GM19397 (cell line): ENCODE data around the gene VTI1A.
"Not testable (repeated sequence)": the region's sequence is repeated elsewhere in the genome, so short reads cannot be mapped to it uniquely, and the experiment has no call there.

Experiments
- ATAC-seq: cut with Tn5 transposase; IDR thresholded peaks from one replicate; pipeline ENCODE4 v1.9.1; 2021; ENCODE audit warnings: mild to moderate bottlenecking, moderate library complexity; ENCODE audit not compliant: unreplicated experiment

The VTI1A gene

DNA sequence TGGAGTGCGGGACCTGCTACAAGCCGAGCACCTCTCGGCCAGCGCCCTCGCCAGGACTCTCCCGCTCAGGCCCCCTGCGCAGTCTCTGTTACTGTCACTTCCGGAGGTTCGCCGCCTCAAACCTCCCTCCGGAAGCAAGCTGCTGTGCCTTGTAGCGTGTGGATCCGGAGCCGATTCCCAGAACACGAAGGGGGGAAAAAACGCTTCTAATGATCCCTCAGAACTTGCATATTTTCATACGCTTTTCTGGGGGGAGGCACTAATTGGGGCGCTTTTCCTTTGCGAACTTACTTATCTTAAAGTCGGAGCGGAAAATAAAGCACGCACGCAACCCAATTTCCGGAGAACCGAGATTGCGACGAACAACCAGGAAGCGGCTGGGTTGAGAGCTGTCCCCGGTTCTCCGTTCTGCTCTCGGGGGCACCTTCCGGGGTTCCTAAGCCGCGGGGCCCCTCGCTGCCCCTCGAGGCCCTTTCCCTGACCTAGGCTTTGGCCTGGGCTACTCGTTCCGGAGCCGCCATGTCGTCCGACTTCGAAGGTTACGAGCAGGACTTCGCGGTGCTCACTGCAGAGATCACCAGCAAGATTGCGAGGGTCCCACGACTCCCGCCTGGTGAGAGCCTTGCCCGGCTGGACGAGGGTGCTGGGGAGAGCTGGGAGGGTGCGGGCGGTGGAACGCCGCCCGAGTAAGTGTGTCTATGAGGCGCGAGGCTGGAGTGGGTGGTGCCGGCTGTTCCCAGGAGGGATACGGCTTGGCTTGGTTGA is at the start of gene VTI1A, which contains the start of gene ZDHHC6:
Gene VTI1A (plus strand): TSS at position 361 of the 765 bp plus-strand sequence. CDS start 159 bp downstream, at position 520.
Gene ZDHHC6 (minus strand): TSS at position 60 of the 765 bp plus-strand sequence. CDS start 1,478 bp downstream, outside the sequence.
- peak; percentile 95 for ATAC-seq

- ATAC-seq = no peak
Observed at GRCh38 chr10:112397592-112397991, 49.4 kb upstream of the VTI1A start.

- no peak for ATAC-seq
Observed at GRCh38 chr10:112402917-112403316, 44.1 kb upstream of the VTI1A start.

- no peak for ATAC-seq
Observed at GRCh38 chr10:112404617-112405016, 42.4 kb upstream of the VTI1A start.

- not testable (repeated sequence) for ATAC-seq
Observed at GRCh38 chr10:112406806-112407205, 40.2 kb upstream of the VTI1A start.

DNA sequence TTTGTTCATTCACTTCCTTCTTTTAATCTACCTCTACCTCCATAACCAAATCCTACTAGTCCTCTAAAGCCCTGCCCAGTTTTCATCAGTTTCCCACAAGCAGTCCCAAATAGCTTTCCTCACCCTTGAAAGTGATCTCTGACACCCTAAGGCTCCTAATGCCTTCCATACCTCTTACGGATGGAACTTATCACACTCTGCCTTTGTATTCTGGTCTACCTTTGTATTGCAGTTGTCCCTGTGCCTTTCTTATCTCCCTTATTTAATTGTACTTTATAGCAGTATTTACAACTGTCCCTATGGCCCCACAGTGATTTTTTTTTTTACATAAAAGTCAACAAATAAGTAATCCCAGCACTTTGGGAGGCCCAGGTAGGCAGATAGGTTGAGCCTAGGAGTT is 39.3 kb upstream of the VTI1A start:
- ATAC-seq = no peak

GRCh38 chr10:112409299-112409698 is 37.7 kb upstream of the VTI1A start:
- no peak for ATAC-seq

DNA sequence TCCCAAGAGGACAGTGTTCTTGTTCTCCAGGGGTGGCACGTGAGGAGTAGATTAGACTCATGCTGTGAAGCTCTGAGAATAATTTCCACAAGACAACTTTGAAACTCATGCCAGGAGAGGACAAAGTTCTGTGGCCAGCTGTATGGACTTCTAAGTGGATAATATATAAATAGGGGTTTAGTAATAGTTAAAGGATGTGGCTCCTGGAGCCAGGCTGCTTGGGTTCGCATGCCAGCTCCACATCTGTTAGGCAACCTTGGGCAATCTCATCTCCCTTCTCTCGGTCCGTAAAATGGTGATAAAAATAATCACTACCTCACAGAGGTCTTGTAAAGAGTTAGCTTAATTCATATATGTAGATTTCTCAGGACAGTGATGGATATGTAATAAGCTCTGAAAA is 37.3 kb upstream of the VTI1A start:
- no peak for ATAC-seq

DNA sequence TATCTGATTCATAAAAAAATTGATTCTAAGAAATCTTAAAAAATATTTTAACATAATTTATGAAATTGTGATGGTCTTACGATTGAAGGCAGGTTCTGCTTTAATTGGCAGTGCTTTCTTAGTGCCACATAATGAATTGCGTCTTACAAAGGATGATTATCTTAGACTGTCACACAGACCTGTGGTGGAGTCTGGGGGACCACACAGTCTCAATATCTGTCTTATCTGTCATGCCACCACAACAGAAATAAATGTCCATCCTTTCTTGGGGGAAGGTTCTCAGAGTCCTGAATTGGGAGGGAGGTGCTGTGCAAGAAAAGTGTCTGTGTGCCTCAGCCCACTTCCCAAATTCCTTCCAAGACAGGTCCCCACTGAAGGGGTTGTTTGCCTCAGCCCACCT is 34.3 kb upstream of the VTI1A start:
- no peak for ATAC-seq

DNA sequence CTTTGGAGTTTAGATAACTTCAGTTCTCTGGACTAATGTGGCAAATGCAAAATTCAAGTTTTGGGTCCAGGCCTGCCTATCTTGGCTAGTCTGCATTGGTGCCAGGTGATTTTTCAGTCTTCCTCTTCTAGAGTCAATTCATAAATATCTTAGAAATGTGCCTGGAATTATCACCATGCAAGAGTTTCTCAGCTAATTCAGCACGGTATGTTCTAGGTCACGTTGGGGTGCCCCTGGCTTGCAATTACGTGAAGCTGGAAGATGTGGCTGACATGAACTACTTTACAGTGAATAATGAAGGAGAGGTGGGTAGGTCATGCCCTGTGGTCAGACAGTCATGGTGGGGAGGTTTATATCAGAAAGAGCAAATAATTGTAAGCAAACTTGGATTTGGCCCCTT is 25.3 kb upstream of the VTI1A start:
- ATAC-seq = no peak

DNA sequence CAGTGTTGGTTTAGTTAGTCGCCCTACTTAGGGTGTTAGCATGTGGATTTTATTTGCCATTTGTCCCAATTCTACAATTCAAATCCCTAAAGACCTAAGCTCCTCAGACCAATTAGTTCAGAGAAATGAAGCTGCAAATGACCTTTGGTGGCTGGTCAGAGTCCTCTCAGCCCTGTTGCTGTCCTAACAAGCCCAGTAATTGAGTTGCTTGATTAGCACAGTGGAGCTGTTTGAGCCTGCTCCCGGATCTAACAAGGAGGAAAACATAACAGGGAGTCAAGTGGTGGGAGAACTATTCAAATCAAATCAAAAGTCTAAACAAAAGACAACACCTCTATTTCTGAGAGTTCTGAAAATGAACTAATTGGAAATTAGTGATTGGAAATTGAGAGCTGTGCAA is 22.4 kb upstream of the VTI1A start:
- ATAC-seq = no peak

GRCh38 chr10:112426111-112426510 is 20.9 kb upstream of the VTI1A start:
- ATAC-seq = no peak

DNA sequence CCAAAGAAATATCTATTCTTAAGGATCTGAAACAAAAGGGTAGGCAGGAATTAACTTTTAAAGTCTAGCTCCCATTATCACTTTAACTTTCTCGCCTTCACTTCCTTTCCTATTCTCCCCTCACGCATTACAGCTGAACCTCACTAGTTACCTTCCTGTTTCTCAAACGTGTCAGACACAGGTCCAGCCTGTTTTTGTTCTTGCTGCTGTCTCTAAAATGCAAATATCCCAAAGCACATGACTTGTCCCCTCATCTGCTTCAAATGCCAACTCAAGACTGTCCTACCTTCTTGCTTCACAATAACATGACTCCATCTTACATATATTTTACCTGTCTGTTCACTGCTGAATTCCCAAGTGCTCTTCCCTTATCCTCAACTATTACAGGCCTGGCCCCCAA is 17.9 kb upstream of the VTI1A start:
- no peak for ATAC-seq

DNA sequence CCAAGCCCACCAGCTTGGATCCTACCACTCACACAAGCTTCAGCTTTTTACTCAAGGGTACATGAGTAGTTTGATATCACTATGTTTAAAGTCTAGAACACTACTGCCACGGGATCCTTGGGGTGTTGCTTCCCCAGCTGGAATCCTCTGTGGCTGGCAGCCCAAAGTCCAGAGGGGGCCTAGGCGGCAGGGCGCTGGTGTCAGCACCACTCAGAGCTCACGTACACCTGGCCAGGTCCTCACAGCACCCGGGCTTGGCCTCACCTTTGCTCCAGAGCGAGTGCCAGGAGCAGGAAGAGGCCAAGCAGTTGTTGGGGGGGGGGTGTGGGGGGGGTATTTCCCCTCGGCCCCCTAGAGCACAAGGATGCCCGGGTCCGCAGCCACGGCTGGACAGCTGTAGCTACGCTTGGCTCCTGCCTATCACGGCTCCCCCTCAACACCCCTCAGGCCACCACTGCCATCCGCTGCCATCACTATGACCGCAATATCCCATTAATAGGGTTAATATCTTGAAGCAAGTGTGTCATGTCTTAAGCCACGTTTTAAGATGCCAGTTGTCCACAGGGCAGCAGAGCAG is 17.3 kb upstream of the VTI1A start:
- ATAC-seq = no peak

- no peak for ATAC-seq
Observed at GRCh38 chr10:112433136-112433535, 13.9 kb upstream of the VTI1A start.

DNA sequence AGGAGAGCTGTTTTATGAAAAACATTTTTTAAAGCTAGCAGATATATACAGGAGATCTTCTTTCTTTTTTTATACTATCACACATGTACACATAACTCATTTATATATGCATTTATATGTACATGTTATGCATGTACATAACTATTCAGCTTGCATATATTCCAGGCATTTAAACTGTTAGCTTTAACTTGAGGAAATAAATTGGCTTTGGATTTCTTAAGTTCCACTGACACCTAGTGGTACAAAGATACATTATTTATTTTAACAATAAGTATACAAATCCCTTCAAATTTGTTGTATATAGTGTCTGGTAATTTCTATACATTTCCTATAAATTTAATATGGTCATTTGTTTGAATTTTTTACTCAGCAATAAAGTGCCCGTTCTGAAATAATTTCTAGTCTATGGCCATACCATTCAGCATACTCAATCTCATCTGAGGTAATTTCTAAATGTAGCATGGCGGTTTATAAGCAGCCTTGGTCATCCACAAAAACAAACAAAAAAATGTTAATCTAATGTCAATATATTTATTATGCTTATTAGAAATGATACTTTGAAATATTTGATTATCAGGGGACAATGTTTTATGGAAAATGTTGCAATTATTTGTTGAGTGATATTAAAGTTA is 11.9 kb upstream of the VTI1A start:
- ATAC-seq = no peak

DNA sequence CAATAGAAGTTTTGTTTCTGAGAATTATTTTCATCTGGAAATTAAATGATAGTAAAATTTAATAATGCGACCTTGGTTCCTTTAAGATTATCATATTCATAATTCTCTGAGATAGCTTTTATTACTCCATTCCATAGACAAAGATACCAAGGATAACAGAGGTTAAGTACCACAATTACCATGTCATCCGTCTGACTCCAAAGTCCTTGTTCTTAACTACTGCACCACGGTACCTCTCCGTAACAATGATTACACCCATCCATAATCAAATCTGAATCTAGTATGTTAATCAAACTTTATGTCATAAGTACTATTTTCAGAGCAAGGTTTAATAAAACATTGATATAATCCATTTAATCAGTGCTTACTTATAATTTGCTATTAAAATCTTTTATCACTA is 8.7 kb upstream of the VTI1A start:
- no peak for ATAC-seq

DNA sequence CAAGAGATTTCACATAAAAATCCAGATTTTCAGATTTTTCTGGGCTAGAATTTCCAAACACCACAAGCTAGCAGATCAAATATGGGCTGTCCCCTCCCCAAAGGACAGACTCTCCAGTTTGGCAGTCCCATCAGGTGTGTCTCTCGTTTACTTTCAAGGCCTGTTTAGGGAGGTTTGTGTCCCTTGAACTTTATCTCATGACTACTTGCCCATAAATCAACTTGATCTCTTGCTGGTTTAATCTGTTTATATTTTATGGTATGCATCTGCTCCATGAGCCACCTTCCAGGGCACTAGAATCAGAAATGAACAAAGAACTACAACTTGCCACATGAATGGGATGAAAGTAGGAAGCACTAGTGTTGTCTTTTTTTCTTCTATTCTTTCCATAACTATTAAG is 5.5 kb upstream of the VTI1A start:
- ATAC-seq = no peak

DNA sequence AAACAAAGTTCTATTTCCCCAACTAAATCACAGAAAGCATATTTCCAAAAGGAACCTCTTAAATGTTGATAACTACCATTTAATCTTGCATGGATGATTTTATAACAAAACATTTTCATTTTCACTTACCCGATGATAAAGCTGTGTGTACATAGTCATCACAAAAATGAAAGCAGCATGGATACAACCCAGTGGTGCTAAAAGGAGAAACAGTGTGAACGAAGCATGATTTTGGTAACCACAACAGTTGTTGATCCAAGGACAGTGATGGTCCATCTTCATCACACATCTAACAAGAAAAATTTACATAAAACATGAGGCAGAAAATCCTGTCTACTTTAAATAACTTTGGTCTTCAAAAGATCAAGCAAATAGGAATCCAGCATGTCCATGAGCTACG is 5.0 kb upstream of the VTI1A start:
- no peak for ATAC-seq

DNA sequence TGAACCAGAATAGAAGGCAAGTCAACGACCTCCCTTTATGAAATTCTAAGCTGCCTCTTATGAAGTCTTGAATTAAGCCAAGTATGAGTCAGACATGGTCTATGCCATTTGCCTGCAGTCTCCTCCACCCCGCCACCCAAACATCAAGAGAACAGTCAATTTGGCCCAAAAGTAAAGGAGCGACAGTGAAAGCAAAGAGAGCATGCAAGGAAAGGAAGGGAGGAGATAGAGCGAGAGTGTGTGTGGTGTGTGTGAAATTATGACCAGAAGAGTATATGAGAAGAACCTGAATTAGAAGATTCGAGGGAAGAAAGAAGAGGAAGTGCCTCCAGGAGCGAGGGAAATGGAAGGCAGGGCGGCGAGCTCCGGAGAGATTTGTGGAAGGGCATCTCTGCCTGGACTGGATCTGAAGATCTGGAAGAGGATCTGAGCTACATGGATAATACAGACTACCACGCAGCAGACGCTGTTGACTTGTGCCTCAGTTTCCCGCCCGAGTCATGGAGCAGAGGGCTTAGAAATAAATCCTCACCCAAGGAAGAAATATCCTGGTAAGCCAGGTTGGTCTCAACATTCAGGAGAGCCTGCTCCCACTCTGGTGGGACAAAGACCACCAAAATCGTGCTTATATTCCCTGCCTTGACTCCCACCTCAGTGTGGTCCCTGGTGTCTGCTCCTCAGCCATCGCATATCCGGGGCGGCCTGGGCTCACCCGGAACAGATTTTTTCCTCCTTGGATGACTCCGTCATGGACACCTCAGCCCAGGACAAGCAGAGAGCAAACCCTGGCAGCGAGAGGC is 760 bp upstream of the VTI1A start:
- ATAC-seq = peak; percentile 40

DNA sequence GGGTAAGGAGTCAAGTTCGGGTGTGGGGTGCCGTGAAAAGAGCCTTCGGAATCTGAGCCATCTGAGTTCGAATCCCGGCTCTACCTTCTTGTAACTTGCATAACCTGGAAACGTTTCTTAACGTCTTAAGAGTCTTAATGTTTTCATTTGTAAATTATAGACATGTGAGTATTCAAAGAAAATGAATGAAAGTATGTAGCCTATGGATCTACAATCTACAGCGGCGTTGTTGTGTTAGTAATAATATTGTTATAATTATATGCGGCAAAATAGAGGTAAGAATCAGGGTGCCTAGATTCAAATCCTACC is 559 bp downstream of the VTI1A start:
- ATAC-seq = no peak

- ATAC-seq = no peak
Observed at GRCh38 chr10:112448888-112449287, 1.9 kb downstream of the VTI1A start.
